GM18858 (cell line): ENCODE measurements around the gene CD46.

Experiments
- ATAC-seq: cut with Tn5 transposase; IDR thresholded peaks from one replicate; pipeline ENCODE4 v1.9.1; 2021; ENCODE audit not compliant: unreplicated experiment

The CD46 gene

GRCh38 chr1:207826557-207827487 is 75.0 kb downstream of the CD46 start:
- ATAC-seq: no peak

DNA sequence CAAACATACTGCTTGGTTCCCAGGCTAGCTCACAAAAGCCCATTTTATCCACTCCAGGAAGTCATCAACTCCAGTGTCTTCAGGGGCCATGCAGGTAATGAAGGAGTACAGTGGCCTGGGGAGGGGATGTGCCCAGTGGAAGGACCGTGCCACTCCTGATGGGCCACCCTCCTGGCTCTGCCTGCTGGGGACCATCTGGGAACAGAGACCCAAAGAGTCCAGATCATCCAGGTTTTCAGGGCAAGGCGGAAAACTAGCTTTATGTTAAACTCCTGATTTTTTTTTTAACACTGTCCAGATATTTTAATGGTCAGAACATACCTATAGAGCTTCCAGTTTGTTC is 75.6 kb downstream of the CD46 start:
- ATAC-seq: no peak

- no peak for ATAC-seq
Measured at GRCh38 chr1:207828046-207828445, 76.2 kb downstream of the CD46 start.

DNA sequence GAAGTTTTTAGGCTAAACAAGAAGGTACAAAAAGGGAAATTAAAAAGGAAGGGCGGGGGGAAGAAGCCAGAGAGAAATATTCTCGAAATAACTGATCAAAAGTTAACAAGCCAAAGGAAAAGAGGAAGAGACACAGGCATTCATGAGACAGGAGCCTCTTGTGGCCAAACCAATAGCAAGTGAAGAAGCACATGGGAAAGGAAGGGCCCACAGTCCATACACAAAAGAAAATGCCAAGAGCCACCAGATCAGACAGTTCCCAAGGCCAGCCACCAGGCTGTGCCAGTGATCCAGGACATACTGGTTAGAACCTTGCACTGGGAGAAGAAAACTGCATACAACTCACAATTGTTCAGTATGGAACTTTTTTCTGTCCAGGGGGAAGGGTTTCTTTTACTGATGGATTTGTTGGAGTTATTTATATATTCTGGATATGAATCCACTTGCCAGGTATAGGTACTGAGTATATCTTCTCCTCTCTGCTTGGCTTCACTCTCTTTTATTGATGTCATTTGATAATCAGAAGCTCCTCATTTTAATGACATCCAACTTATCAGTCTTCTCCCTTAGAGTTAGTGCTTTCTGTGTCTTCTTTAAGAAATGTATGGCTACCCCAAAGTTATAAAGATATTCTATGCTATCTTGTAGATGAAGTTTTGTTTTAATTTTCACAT is 76.8 kb downstream of the CD46 start:
- ATAC-seq: peak; percentile 25

- no peak for ATAC-seq
Measured at GRCh38 chr1:207829576-207829975, 77.7 kb downstream of the CD46 start.

GRCh38 chr1:207830788-207831187 is 78.9 kb downstream of the CD46 start:
- ATAC-seq: no peak

- ATAC-seq: peak; percentile 82
Measured at GRCh38 chr1:207831517-207832327, 79.9 kb downstream of the CD46 start.

DNA sequence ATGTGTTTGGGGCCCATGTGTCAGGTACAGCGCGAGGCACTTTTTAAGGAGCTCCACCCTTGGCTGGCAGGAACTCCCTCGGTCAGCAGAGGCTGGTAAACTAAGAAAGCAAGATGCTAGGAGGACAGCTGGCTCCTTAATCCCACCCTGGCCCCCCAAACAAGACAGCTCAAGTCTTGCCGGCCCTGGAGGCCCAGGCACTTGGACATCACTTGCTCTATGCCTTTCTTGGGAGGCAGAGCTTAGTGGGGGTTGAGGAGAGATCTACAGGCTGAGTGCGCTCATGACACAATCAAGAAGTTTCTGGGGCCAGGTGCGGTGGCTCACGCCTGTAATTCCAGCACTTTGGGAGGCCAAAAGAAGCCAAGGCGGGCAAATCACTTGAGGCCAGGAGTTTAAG is 80.9 kb downstream of the CD46 start:
- ATAC-seq: no peak

GRCh38 chr1:207833381-207833780 is 81.5 kb downstream of the CD46 start:
- ATAC-seq: no peak

DNA sequence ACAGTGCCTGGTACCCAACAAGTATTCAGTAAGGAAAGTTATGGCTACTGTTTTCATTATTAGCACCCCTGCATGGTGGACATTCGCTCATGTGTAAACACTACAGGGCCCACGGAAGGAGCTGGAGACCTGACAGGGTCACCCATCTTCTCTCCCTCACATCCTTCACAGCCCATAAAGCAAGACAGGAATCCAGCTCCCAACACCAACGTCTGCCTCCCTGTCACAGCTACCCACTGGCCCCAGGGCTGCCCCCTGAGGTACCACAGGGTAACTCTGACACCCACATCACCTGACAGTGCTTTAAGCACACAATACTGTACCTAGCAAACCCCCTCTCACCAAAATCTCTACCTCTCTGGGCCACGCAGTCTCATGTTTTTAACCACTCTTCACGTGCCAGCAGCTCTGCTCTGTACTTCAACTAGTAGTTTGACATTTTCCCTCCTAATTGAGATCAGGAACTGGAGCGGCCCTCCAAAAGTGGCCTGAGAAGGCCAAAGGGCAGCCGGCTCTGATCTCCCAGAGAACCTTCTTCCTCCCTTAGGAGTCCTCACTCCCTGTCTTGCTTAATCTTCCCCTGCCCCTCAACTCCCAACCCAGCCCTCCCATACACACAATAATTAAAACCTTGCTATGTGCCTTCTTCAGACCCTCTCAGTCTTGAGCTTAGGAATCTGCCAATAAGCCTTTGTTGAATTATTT is 82.3 kb downstream of the CD46 start:
- no peak for ATAC-seq

- ATAC-seq: no peak
Measured at GRCh38 chr1:207835958-207836357, 84.1 kb downstream of the CD46 start.

GRCh38 chr1:207836591-207837347 is 84.9 kb downstream of the CD46 start:
- no peak for ATAC-seq

DNA sequence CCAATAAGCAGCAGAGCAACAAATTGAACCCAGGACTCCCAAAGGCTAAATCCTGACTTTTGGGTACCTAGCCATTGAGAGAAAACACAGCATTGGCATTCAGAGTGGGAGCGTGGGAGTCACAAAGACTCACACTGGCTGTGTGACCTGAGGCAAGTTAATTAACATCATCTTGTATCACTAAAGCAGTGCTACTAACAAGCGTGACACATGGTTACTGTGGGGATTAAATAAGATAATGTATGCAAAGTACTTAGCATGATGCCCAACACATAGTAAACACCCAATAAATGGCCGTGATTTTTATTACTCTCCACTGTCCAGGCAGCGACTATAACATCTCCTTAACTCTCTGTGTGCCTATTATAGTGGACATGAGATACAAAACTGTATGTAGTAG is 85.8 kb downstream of the CD46 start:
- no peak for ATAC-seq

DNA sequence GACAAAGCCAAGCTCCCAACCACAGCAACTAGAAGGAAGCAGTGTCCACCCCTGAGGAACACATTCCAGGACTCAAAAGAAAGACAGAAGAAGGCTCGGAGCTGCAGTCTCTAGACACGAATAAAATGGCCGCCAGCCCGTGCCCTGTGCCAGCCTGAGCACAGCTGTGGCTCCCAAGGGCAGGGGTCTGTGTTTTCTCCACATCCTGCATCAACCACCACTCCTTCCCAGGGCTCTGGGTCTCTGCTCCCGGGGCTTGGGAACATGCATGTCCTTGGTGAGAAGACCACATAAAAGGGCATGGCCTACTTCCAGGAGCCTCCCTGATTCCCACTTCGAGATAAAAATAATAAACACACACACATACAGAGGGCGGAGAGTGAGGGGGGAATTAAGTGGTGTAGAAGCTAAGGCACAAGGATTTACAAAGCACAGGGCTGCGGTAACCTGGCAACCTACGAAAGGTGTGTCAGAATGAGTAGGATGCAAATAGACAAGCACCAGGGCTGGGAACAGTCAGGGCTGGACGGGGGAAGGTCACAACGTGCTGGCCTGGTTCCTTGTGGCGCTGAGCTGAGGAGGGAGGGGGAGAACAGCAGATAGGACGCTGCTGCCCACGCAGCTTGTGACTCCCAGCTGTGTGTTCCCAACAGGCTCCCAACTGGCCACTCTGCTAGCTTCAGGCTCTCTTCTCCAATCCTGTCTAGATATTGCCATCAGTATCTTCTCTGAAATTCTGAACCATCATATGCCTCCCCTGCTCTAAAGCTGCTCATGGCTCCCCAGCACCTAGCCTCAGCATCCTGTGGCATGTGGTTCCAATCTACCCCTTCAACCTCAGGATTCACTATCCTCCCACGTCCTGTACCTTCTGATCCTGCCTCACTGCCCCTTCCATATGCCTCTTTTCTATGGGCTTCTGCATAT is 86.6 kb downstream of the CD46 start:
- ATAC-seq: no peak

DNA sequence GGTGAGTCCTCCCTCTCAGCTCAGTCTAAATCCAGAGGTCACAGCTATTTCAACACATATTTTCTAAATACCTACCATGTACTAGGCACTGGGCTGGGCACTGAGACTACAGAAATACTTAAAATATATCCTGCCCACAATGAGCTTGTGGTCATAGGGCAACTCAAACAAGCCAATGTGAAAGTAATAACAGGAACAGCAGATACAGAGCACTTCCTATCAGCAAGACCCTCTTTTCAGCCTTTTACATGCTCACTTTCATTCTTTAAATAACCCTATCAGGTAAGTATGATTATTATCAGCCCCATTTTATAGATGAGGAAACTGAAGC is 87.2 kb downstream of the CD46 start:
- no peak for ATAC-seq

DNA sequence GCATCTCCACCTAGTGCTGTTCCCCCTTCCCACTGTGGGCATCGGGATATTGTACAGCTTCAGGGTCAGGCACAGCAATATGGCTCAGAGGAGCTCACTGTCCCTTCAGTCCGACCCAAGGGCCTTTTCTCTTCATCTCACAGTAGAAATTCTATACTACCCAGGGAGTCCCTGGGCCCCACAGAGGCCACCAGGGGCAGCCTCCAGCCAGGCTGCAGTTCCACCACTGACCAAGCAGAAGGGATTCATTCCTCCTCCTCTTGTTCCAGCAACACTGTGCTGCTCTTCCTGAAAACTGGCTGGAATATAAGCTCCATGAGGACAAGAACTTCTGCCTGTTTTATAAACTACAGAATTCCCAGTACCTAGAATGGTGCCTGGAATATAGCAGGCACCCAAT is 88.5 kb downstream of the CD46 start:
- ATAC-seq: no peak

- no peak for ATAC-seq
Measured at GRCh38 chr1:207841293-207841692, 89.4 kb downstream of the CD46 start.

- no peak for ATAC-seq
Measured at GRCh38 chr1:207841901-207842300, 90.0 kb downstream of the CD46 start.

DNA sequence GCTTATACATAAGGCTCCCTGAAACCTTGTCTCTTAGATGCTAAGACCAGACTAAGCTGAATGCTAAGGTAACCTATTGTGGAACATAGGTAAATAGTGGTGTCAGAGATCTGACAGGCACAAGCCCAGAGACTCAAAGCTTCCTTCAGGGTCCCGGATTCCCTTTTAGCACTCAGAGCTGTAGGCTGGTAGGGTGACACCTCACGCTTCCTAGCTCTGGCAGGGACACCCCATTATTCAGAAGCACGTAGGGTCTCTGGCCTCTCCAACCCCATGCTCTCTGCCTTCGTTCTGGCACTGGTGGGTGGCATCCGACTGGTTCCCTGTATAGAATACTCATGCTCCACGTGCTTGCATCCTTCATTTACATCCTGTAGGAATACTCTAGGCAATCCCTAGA is 90.7 kb downstream of the CD46 start:
- ATAC-seq: no peak
